Measurements from ENCODE around the gene PLXNC1.

The PLXNC1 gene

DNA sequence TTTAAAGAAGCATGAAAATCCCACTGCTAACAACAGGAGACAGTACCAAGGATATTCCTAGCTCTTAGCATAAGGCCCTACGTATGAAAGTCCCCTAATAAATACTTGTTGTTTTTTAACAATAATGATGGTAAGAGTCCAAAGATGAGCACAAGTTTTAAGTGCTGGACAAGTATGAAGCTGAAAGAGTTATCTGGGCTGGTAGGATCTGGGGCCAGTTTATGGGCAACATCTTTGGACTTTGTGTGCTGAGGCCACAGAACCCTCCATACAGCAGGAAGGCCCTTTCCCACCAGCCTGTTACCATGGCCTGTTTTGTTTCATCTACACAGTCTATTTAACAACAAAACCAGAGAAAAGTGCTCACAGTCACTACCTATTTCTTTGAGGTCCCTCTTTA is 12.5 kb upstream of the PLXNC1 start:
- no peak for DNase-seq

- DNase-seq: no peak
Measured at GRCh38 chr12:94139816-94140215, 8.6 kb upstream of the PLXNC1 start.

- peak; percentile 65 to 67 for DNase-seq
Measured at GRCh38 chr12:94140556-94140955, 7.8 kb upstream of the PLXNC1 start.

- DNase-seq: no peak
Measured at GRCh38 chr12:94141004-94141764, 7.2 kb upstream of the PLXNC1 start.

- DNase-seq: no peak
Measured at GRCh38 chr12:94141892-94142291, 6.5 kb upstream of the PLXNC1 start.

GRCh38 chr12:94143438-94143837 is 4.9 kb upstream of the PLXNC1 start:
- no peak for DNase-seq

DNA sequence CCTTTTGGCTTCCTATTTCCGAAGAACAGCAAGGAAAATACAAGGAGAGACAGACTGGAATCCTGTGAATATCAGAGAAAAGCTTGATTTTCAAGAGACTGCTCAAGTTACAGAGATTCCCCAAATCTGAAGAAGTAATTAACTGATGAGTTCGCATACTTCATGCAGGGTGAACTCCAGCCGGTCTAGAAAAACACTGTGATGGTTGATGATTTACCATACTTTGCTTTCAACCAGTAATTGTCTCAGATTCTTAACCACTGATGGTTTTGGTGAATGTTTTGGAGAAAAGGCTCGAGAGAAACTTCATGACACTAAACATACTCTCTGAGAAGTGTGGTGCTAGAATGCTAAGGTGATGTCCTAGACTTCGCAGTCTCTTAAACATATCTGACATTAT is 4.4 kb upstream of the PLXNC1 start:
- DNase-seq: no peak

DNA sequence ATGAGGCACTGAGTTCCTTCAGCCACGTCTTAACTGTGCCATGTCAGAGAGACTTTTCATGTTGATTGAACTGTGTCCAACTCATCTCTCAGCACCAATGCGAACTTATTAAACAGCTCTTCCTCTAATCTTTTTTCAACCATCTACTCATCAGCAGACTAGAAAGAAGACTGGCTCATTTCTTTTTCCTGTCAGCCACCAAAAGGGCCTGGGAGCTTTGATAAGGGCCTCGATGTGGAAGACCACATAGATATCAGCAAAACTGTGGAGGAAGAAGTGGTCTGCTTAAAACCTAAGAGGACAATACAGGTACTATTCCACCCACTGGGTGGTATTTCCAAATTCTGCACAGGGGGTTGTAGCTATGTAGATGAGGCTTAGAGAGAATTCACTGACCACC is 3.6 kb upstream of the PLXNC1 start:
- DNase-seq: no peak

DNA sequence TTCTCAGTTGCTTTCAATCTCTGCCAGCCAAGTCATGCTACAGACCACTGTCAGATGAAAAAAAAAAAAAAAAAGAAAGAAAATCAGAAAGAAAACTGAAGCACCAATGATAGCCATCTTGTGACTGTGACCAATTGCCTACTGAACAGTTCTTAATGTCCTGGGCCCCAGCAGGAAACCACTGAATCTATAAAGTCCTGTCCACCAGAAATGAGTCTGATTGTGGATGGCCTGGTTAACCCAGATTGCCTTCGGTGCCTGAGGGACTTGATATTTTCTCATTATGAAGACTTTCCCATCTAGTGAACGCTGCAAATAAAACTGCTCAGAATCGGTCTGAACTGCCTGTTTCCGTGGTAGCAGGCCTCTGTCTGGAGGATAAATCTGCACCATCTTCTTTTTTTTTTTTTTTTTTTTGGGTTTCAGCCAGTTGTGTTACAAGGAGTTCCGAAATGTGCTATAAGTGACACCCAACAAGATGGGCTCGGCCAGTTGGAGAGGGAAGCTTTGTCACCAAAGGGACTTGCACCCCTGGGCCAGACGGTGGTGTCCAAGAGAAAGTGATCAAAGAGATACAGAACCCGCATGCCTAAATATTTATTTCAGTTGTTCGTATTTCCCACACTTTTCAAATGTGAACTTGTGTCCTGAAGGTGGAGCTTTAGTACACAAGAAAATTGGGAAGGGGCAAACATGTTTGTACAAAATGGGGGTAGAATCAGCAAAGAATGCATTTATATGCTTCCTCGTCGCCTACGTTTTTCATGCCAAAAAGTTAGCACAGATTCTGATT is 3.0 kb upstream of the PLXNC1 start:
- no peak for DNase-seq

DNA sequence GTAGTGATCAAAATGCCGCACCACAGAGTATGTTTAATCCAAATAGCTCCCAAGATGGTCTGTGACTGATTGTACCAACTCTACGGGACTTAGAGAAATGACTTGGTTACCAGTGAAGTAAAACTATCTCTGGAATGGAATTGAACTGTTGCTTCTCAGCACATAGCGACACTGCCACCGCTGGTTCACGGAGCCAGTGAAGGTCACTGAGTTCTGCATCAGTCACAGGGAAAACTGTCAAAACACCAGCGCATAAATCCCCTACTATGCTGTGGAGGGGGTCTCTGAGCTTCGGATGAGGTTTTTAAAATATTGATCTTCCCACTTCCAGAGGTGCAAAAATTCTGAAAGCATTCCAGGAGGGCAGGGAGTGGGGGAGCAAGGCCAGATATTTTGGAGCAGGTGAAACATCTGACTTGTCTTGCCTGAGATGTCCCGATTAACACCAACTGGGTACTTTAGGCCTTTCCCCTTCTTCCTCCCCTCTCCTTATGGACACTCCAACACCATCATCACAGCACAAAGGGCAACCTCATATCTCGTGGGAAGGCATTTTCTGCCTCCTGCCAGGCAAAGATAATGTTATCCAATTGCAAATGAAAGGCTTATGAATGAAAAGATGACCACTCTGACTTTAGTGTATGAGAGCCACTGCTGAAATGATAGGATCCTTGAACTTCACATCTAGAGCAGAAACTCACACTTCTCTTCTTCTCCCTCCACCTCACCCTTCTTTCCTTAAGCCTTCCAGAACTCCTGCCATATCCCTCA is 2.0 kb upstream of the PLXNC1 start:
- DNase-seq: no peak

GRCh38 chr12:94147387-94147990 is 888 bp upstream of the PLXNC1 start:
- DNase-seq: no peak

DNA sequence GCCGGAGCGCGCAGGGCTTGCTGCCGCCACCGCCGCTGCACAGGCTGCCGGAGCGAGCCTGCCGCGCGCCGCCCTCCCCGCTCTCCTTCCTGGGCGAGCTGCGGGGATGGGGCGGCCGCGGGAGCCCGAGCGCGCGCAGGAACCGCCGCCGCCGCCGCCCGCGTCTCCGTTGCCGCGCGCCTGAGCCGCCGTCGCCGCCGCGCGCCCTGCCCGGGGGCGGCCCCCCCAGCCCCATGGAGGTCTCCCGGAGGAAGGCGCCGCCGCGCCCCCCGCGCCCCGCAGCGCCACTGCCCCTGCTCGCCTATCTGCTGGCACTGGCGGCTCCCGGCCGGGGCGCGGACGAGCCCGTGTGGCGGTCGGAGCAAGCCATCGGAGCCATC is 352 bp downstream of the PLXNC1 start:
- no peak for DNase-seq

- peak; percentile 49 to 52 for DNase-seq
Measured at GRCh38 chr12:94149119-94149780, 873 bp downstream of the PLXNC1 start.

GRCh38 chr12:94149781-94150239 is 1.4 kb downstream of the PLXNC1 start:
- DNase-seq: peak; percentile 28 to 46

DNA sequence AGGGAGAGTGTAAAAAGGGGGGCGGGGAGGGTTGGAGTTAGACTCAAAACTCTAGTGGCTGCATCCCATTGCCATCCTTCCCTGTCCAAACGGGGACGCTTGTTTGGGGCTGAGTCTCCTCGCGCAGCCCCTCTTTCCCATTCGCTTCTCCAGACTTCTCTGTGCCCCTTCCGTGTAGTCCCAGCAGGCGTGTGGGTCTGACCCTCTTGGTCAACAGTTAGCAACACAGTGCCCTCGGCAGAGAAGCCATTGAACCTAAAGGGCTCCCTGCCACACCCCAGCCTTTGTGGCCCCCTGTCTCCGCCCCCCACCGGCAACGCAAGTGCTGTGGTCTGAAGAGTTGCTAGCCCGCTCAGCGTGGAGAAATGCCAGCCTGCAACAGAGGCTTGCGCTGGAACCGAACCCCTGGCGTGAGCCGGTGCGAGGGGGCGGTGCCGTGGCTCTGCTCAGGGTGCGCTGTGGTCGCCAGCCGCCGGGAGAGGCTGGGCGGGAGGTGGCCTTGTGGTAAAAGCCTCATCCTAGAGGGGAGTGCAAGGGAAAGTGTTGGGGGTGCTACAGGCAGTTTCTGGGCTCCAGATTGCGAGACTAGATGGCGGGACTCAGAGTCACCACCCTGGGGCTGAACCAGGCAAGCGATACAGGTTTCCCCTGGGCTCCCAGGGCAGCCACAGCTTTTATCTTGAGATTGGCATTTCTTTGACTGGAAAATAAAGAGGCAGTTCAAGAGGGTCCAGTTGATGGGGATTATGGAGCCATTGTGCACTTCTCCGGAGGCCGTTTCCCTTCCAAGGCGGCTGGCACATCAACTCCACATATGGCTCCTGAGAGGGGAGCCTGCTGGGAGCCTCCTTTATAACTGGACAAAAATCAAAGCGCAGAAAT is 2.1 kb downstream of the PLXNC1 start:
- peak; percentile 48 to 50 for DNase-seq

DNA sequence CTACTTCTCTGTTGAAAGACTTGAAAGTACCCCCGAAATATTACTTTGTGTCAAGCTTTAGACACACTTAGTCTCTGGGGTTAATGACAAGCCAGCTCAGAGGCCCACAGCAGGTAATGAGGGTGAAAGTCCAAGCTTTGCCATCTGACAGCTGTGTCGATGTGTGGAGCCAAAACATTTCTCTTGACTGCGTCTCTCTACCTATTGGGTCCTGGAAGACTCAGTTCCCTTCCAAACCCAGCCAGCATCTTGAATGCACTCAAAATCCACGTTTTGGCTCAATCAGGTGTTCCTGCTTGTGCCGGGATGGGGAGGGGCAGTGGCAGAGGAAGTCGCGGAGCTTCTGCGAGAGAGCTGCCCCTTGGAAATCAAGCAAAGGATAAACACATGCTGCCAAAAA is 3.2 kb downstream of the PLXNC1 start:
- no peak for DNase-seq

DNA sequence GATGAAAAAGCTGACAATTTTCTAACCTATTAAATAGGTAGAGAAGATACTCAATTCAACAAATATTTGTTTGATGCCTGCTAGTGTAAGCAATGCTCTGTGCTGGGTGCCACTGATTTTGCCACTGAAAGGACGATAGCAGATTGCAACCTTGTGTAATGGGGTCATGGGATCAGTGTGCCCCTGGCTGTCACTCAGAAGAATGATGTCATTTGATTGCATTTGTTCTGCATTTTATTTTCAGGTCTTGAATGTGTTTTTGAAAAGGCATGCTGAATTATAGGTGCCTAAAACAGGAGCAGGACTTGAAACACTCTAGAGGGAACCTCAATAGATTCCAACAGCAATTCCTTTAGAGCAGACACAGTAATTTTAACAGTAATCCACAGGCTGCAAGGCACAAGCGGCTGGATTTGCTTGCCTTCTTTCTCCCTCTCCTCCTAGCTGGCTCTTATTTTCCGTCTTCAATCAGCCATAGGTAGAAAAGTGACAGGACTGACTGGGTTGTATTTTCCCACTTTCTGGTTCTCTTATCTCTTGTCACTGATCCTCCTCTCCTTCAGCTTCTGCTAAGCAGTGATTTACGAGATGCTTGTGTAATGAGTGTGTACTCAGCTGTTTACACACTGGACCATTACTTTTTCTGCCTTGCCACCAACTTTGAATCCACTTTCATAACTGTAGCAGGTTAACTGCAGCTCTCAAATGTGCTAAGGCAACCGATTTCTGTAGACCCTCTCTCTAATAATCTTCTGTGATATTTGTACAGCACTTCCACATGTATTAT is 4.1 kb downstream of the PLXNC1 start:
- DNase-seq: no peak

DNA sequence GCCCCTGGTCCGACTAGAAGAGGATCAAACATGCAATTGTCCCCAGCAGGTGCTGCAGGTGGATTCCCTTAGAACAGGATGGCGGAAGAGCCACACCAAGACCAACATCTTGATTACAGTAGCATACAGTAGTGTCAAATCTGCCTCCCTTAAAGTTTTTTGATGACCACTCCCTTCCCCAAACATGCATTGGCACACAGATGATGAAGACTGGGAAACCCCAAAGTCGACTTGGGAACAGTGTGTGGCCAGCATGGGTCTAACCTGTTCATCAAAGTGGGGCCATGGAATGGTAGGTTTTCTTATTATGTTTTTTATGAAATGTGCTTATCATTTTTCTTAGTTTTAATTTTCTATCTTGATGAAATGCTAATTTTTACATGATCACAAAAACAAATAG is 8.8 kb downstream of the PLXNC1 start:
- no peak for DNase-seq

DNA sequence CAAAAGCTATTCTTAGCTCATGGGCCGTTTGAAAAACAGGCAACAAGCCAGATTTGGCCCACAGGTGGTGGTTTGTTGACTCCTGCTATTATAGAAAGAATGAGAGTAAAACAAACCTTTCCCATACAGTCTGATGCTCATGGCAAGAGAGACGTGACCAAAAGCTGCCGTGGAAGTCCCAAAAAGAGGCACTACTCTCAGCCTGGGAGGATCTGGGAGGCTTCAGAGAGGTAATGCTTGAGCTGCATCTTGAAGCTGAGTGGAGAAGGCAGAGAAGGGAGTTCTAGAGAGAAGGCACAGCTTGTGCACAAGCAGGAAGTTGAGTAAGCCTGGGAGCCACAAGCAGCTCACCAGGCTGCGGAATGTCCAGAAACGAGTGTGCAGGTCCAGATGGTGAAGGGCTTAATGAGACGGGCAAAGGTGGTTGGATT is 9.6 kb downstream of the PLXNC1 start:
- DNase-seq: no peak

- DNase-seq: no peak
Measured at GRCh38 chr12:94158666-94159065, 10.3 kb downstream of the PLXNC1 start.

DNA sequence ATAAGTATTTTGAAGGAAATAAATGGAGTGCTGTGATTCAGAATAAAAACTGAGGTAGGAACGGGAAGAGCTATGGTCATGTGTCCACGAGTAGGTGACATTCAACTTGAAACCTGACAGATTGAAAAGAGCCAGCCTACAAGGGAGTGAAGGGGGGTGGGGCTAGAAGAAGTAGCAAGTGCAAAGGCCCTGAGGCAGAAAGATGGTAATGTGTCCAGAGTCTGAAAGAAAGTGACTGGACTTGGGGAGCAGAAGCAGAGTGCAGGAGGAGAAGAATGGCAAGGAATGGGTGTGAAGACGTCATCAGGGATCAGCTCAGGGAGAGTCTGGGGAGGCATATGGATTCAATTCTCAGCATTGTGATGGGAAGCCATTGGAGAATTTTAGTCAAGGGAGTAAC is 13.7 kb downstream of the PLXNC1 start:
- no peak for DNase-seq

Measured in stimulated activated CD4-positive, alpha-beta T cell treated with anti-CD3 and anti-CD28 coated beads, Interleukin-2, amount 100 ng/mL, for 24 hours (primary cell).